Kidney epithelial cell (primary cell): Measurements from ENCODE around the gene KRT81. TPM values are rescaled to one million over a fixed set of nuclear protein-coding genes. Genes with fewer than 3 reads are reported as not detected.

Experiments used
- DNase-seq: peaks from one replicate; pipeline ENCODE4 v3.0.0-alpha.2; 2010; ENCODE audit warnings: low read depth
- H3K27me3 ChIP-seq: 2 replicates; pipeline ENCODE4 v1.6.0; 2011; ENCODE audit warnings: low read length; ENCODE audit not compliant: control insufficient read depth, insufficient read depth
- H3K36me3 ChIP-seq: 2 replicates; pipeline ENCODE4 v1.5.1; 2011; ENCODE audit warnings: low read length; ENCODE audit not compliant: control insufficient read depth, insufficient read depth
- H3K4me3 ChIP-seq: 2 replicates; pipeline ENCODE4 v1.5.1; 2011; ENCODE audit warnings: low read depth, mild to moderate bottlenecking, control low read depth, low read length
- total RNA-seq: library from RNA; depleted of rRNA; stranded (reverse); fragments of >200 nt; gene quantifications from 2 replicates; pipeline ENCODE4 v1.2.3, GENCODE V29; 2015
- TF ChIP-seq, protein P1 (sequence below): IDR thresholded peaks from 2 replicates; pipeline ENCODE4 v1.5.1; 2011; ENCODE audit warnings: mild to moderate bottlenecking, moderate library complexity, low read length, control low read depth, inconsistent platforms; ENCODE audit not compliant: insufficient read depth, poor library complexity, severe bottlenecking

Gene KRT81
- total RNA-seq, 1 donor from 2014 or later: 239 TPM

- TF ChIP-seq, protein P1, sequence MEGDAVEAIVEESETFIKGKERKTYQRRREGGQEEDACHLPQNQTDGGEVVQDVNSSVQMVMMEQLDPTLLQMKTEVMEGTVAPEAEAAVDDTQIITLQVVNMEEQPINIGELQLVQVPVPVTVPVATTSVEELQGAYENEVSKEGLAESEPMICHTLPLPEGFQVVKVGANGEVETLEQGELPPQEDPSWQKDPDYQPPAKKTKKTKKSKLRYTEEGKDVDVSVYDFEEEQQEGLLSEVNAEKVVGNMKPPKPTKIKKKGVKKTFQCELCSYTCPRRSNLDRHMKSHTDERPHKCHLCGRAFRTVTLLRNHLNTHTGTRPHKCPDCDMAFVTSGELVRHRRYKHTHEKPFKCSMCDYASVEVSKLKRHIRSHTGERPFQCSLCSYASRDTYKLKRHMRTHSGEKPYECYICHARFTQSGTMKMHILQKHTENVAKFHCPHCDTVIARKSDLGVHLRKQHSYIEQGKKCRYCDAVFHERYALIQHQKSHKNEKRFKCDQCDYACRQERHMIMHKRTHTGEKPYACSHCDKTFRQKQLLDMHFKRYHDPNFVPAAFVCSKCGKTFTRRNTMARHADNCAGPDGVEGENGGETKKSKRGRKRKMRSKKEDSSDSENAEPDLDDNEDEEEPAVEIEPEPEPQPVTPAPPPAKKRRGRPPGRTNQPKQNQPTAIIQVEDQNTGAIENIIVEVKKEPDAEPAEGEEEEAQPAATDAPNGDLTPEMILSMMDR: no peak
- no peak for DNase-seq
- no peaks in the 10 kb centered on the region for H3K36me3 ChIP-seq
- no peak overlapping the region for H3K4me3 ChIP-seq
- H3K27me3 ChIP-seq: peaks cover 4% of the 10 kb centered on the region
Observed at GRCh38 chr12:52238207-52238840, 53.0 kb downstream of the KRT81 start.

DNA sequence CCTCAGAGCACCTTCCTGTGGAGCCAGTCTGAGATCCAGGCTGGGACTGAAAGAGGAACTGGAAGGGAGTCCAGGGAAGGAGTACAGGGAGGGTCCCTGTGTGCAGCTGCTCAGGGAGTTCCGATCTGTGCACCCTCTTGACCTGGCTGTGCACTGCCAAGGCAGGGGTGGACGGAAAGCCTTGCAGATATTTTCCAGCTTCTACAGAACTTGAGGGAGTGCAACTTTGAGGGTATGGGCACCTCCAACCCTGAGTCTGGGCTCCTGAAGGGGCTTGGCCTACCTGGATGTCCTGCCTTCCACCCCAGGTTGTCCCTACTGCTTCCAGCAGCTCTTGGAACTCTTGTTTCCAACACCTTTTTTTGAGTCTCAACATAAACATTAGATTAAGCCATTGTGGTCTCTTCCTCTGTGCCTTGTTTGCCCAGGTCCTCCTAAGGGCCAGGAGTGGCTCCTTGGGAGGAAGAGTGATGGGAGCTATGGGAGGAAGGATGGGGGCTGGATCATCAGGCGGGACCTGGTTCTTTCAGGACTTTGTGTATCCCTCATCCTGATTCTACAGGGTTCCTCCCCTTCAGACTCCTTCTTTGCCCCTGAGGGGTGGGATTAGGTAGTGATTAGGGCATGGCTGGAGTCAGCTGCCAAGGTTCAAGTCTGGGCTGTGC, 54.8 kb downstream of the KRT81 start:
- Histone ChIP-seq H3K36me3 (no peaks in the 10 kb centered on the region), H3K27me3 (peaks cover 15% of the 10 kb centered on the region), H3K4me3 (no peak overlapping the region)
- no peak for DNase-seq
- TF ChIP-seq, protein P1: no peak

Other genes starting within 250 kb of the KRT81 start
- 9.2 and 11.2 TPM in 2 replicates for gene NR4A1, start 240.1 kb downstream of the KRT81 start, total RNA-seq
- 77.8 and 83.1 TPM in 2 replicates for gene ATG101, start 221.6 kb downstream of the KRT81 start, total RNA-seq
- 0.34 TPM in 1 of 2 replicates, not detected in the other for gene SMIM41, start 211.8 kb downstream of the KRT81 start, total RNA-seq
- 18.5 and 19.4 TPM in 2 replicates for gene KRT80, start 99.5 kb downstream of the KRT81 start, total RNA-seq
- gene KRT7, start 58.3 kb downstream of the KRT81 start, total RNA-seq: 1,242 and 1,355 TPM in 2 replicates
- 6.9 and 9.2 TPM in 2 replicates for gene KRT86, start 16.9 kb downstream of the KRT81 start, total RNA-seq
- not detected in 2 replicates for gene KRT83, start 29.9 kb upstream of the KRT81 start, total RNA-seq
- gene KRT85, start 75.9 kb upstream of the KRT81 start, total RNA-seq: not detected in 2 replicates
- not detected in 2 replicates for gene KRT84, start 94.1 kb upstream of the KRT81 start, total RNA-seq
- gene KRT82, start 114.8 kb upstream of the KRT81 start, total RNA-seq: not detected in 2 replicates
- gene KRT75, start 142.8 kb upstream of the KRT81 start, total RNA-seq: not detected in 2 replicates
- gene KRT6B, start 160.6 kb upstream of the KRT81 start, total RNA-seq: not detected in 2 replicates
- gene KRT6C, start 182.3 kb upstream of the KRT81 start, total RNA-seq: not detected in 2 replicates
- 0.21 and 0.27 TPM in 2 replicates for gene KRT6A, start 201.7 kb upstream of the KRT81 start, total RNA-seq
- gene KRT5, start 228.9 kb upstream of the KRT81 start, total RNA-seq: not detected in 2 replicates